ENCODE measurements around the gene RUBCNL. TPM values are rescaled to one million over a fixed set of nuclear protein-coding genes. Genes with fewer than 3 reads are reported as not detected.

The RUBCNL gene
- total and polyA plus RNA-seq, 9 donors = 0.57 to 4.5 (median 1.5) TPM

DNA sequence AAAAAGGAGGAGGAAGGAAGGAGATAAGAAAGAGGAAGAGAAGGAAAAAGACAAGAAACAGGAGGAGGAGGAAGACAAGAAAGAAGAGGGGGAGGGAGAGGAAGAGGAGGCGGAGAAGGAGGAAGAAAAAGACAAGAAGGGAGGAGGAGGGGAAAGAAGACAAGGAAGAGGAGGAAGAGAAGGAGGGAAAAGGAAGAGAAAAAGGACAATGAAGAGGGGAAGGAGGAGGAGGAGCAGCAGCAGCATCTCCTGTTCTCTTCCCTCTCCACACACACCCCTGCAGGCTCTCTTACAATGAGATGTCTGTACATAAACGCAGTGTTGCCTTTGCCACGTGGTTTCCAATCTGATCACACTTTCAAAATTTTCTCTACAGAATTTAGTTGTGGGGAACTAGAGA is 66.6 kb downstream of the RUBCNL start:
- Histone ChIP-seq H3K9me3 (no peaks in the 10 kb centered on the region), H3K4me3 (no peak overlapping the region), H3K4me1 (ENCODE audit: insufficient read depth) (no peaks in the 10 kb centered on the region), H3K27ac (no peak overlapping the region), H3K27me3 (no peaks in the 10 kb centered on the region), H3K36me3 (no peaks in the 10 kb centered on the region)
- no peak for DNase-seq
- 67 to 80% (median 68%) methylated on average over 3 of the region's 3 CpGs for WGBS, 3 donors
- TF ChIP-seq, protein P1, sequence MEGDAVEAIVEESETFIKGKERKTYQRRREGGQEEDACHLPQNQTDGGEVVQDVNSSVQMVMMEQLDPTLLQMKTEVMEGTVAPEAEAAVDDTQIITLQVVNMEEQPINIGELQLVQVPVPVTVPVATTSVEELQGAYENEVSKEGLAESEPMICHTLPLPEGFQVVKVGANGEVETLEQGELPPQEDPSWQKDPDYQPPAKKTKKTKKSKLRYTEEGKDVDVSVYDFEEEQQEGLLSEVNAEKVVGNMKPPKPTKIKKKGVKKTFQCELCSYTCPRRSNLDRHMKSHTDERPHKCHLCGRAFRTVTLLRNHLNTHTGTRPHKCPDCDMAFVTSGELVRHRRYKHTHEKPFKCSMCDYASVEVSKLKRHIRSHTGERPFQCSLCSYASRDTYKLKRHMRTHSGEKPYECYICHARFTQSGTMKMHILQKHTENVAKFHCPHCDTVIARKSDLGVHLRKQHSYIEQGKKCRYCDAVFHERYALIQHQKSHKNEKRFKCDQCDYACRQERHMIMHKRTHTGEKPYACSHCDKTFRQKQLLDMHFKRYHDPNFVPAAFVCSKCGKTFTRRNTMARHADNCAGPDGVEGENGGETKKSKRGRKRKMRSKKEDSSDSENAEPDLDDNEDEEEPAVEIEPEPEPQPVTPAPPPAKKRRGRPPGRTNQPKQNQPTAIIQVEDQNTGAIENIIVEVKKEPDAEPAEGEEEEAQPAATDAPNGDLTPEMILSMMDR (IDR thresholded peaks at IDR 0.05) = no peak
- TF ChIP-seq EP300 (IDR thresholded peaks at IDR 0.05) (no peak), POLR2A (IDR thresholded peaks at IDR 0.05) (no peak)
- intact Hi-C loops (cut with DNase I) = no loop called here

DNA sequence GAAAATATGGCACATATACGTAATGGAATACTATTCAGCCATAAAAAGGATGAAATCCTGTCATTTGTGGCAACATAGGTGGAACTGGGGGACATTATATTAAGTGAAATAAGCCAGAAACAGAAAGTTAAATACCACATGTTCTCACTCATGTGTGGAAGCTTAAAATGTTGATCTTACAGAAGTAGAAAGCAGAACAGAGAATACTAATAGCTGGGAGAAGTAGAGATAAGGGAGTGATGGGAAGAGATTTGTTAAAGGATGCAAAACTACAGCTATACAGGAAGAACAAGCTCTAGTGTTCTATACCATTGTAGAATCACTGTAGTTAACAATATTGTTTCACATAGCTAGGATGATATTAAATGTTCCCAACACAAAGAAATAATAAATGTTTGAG is 68.1 kb downstream of the RUBCNL start:
- no peak for DNase-seq
- intact Hi-C loops (cut with DNase I) = no loop called here
- Histone ChIP-seq H3K36me3 (no peaks in the 10 kb centered on the region), H3K27me3 (no peaks in the 10 kb centered on the region), H3K27ac (no peak overlapping the region), H3K4me3 (no peak overlapping the region), H3K9me3 (no peaks in the 10 kb centered on the region), H3K4me1 (ENCODE audit: insufficient read depth) (no peaks in the 10 kb centered on the region)
- WGBS, 3 donors = 79 to 87% (median 81%) methylated on average over 1 of the region's 1 CpG
- TF ChIP-seq, protein P1 (IDR thresholded peaks at IDR 0.05) = no peak
- TF ChIP-seq EP300 (IDR thresholded peaks at IDR 0.05) (no peak), POLR2A (IDR thresholded peaks at IDR 0.05) (no peak)

DNA sequence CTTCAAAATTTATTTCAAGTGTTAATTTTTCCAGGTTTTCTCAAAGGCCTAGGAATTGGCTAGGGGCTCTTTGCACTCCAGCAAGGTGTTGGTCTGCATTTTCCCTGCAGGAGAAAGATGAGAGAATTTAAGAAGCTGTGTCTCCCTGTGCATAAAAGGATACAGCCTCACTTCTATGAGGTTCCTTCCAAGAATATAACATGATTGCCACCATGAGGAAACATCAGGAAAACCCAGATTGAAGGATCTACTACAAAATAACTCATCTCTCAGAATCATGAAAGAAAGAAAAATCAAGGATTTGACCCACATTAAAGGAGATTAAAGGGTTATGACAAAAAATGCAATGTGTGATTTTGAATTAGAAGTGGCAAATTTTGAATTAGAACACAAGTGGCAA is 69.9 kb downstream of the RUBCNL start:
- H3K27ac ChIP-seq = no peak overlapping the region
- DNase-seq = no peak
- H3K4me3 ChIP-seq = no peak overlapping the region
- intact Hi-C loops (cut with DNase I) = no loop called here
- H3K36me3 ChIP-seq = no peaks in the 10 kb centered on the region
- TF ChIP-seq, protein P1 (IDR thresholded peaks at IDR 0.05) = no peak
- TF ChIP-seq POLR2A (IDR thresholded peaks at IDR 0.05) (no peak), EP300 (IDR thresholded peaks at IDR 0.05) (no peak)
- no peaks in the 10 kb centered on the region for H3K4me1 ChIP-seq (ENCODE audit: insufficient read depth)
- H3K27me3 ChIP-seq = no peaks in the 10 kb centered on the region
- no peaks in the 10 kb centered on the region for H3K9me3 ChIP-seq

DNA sequence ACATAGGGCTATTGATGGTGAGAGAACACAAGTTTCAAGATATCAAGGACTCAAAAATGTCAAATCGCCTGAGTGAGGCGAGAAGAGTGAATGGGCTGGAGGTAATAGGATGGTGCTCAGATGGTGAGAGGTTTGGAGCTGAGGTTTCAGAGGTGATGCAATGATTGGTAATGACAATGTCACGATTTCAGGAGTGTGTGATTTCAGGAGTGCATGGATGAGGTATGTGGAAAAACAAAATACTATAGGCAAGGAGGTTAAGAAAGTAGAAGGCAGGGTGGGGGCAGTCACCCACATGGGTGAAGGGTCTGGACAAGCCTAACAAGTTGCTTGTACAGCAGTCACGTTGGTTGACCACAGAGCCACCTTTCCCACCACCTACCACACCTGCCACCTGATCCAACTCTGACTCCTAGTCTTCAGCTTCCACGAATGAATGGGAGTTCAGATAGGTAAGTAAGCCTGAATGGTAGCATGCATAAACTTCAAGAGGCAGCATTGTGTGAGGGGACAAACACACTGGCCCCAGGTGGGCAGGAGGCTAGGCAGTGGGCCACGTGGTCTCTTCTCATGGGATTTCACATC is 71.5 kb downstream of the RUBCNL start:
- TF ChIP-seq, protein P1 (IDR thresholded peaks at IDR 0.05) = no peak
- TF ChIP-seq POLR2A (IDR thresholded peaks at IDR 0.05) (no peak), EP300 (IDR thresholded peaks at IDR 0.05) (no peak)
- Histone ChIP-seq H3K4me3 (no peak overlapping the region), H3K9me3 (no peaks in the 10 kb centered on the region), H3K27me3 (no peaks in the 10 kb centered on the region), H3K4me1 (ENCODE audit: insufficient read depth) (no peaks in the 10 kb centered on the region), H3K27ac (no peak overlapping the region), H3K36me3 (no peaks in the 10 kb centered on the region)
- intact Hi-C loops (cut with DNase I) = no loop called here
- 81 to 90% (median 89%) methylated on average over 6 of the region's 6 CpGs for WGBS, 3 donors
- DNase-seq = no peak

All from ovary (tissue), 9 donors.